ENCODE measurements around the gene CIITA. TPM values are rescaled to one million over a fixed set of nuclear protein-coding genes. Genes with fewer than 3 reads are reported as not detected.
A peak's percentile ranks its signal among the peaks of the same experiment; 100 is the strongest.

CIITA gene
- total and polyA plus RNA-seq, 2 experiments from 2014 or later, result 0.06 to 1.1 TPM

GRCh38 chr16:10933865-10934264 is 56.9 kb downstream of the CIITA start:
- Histone ChIP-seq H3K27me3 (no peaks in the 10 kb centered on the region), H3K4me1 (ENCODE audit: low read depth) (no peaks in the 10 kb centered on the region), H3K4me3 (no peak overlapping the region), H3K36me3 (peaks cover 4% of the 10 kb centered on the region), H3K9me3 (ENCODE audit: low read depth) (no peaks in the 10 kb centered on the region), H3K27ac (peak overlapping the region; percentile 51)
- TF ChIP-seq, protein P1, sequence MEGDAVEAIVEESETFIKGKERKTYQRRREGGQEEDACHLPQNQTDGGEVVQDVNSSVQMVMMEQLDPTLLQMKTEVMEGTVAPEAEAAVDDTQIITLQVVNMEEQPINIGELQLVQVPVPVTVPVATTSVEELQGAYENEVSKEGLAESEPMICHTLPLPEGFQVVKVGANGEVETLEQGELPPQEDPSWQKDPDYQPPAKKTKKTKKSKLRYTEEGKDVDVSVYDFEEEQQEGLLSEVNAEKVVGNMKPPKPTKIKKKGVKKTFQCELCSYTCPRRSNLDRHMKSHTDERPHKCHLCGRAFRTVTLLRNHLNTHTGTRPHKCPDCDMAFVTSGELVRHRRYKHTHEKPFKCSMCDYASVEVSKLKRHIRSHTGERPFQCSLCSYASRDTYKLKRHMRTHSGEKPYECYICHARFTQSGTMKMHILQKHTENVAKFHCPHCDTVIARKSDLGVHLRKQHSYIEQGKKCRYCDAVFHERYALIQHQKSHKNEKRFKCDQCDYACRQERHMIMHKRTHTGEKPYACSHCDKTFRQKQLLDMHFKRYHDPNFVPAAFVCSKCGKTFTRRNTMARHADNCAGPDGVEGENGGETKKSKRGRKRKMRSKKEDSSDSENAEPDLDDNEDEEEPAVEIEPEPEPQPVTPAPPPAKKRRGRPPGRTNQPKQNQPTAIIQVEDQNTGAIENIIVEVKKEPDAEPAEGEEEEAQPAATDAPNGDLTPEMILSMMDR (IDR thresholded peaks at IDR 0.05; ENCODE audit: low read depth, low read length), result no peak
- DNase-seq (ENCODE audit: low read depth in 1 of 2, low spot score in 1 of 2), result no peak

GRCh38 chr16:10934325-10935107 is 57.5 kb downstream of the CIITA start:
- TF ChIP-seq, protein P1 (IDR thresholded peaks at IDR 0.05; ENCODE audit: low read depth, low read length), result no peak
- DNase-seq (ENCODE audit: low read depth in 1 of 2, low spot score in 1 of 2), result no peak
- no peaks in the 10 kb centered on the region for H3K9me3 ChIP-seq (ENCODE audit: low read depth)
- no peaks in the 10 kb centered on the region for H3K4me1 ChIP-seq (ENCODE audit: low read depth)
- H3K4me3 ChIP-seq, result no peak overlapping the region
- no peak overlapping the region for H3K27ac ChIP-seq
- H3K27me3 ChIP-seq, result no peaks in the 10 kb centered on the region
- H3K36me3 ChIP-seq, result peaks cover 3% of the 10 kb centered on the region

- Histone ChIP-seq H3K4me3 (no peak overlapping the region), H3K27ac (no peak overlapping the region), H3K27me3 (no peaks in the 10 kb centered on the region), H3K4me1 (ENCODE audit: low read depth) (peaks cover 4% of the 10 kb centered on the region), H3K9me3 (ENCODE audit: low read depth) (no peaks in the 10 kb centered on the region), H3K36me3 (peaks cover 3% of the 10 kb centered on the region)
- no peak for DNase-seq (ENCODE audit: low read depth in 1 of 2, low spot score in 1 of 2)
- TF ChIP-seq, protein P1 (IDR thresholded peaks at IDR 0.05; ENCODE audit: low read depth, low read length), result no peak
Observed at GRCh38 chr16:10935226-10935915, 58.4 kb downstream of the CIITA start.

GRCh38 chr16:10936272-10936984 is 59.4 kb downstream of the CIITA start:
- Histone ChIP-seq H3K4me1 (ENCODE audit: low read depth) (peaks cover 10% of the 10 kb centered on the region), H3K36me3 (peaks cover 3% of the 10 kb centered on the region), H3K9me3 (ENCODE audit: low read depth) (no peaks in the 10 kb centered on the region), H3K27me3 (no peaks in the 10 kb centered on the region), H3K27ac (no peak overlapping the region), H3K4me3 (no peak overlapping the region)
- no peak for DNase-seq (ENCODE audit: low read depth in 1 of 2, low spot score in 1 of 2)
- TF ChIP-seq, protein P1 (IDR thresholded peaks at IDR 0.05; ENCODE audit: low read depth, low read length), result no peak

DNA sequence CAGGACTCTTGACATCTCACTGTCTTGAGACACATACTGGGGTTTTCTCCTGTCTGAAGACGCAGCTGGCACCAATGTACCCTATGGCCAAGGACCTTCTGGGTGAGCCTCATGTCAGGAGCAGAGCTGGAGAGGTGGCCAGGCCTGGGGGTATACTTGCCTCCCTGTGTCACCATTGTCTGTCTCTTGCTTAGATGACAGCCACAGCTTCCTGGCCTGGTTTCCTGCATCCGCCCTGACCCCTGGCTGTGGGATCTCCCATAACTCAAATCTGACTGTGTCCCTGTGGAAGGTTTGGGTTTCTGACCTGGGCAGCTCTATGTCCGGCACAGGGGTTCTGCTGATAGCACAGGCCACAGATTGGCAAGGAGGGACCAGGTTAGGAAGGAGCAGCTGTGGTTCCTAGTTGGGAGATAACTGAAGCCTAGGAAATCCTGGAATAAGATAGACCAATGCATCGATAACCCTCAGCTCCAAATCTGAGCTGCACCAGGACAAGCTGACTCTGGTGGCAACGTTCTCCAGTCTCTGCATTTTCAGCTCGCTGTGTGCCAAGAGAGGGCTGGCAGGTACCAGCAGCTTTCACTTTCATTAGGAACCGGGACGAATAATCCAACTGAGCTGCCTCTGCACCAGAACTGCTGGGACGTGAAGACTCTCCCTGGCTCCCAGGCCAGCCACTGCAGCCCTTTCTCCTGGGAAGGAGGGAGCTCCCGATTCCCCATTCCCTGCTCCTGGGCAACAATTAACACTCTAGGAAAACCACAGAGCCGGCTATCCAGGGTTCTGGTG is 60.3 kb downstream of the CIITA start:
- TF ChIP-seq, protein P1 (IDR thresholded peaks at IDR 0.05; ENCODE audit: low read depth, low read length), result no peak
- no peak overlapping the region for H3K4me3 ChIP-seq
- H3K27me3 ChIP-seq, result no peaks in the 10 kb centered on the region
- no peaks in the 10 kb centered on the region for H3K9me3 ChIP-seq (ENCODE audit: low read depth)
- H3K27ac ChIP-seq, result no peak overlapping the region
- DNase-seq (ENCODE audit: low read depth in 1 of 2, low spot score in 1 of 2), result no peak
- H3K36me3 ChIP-seq, result no peaks in the 10 kb centered on the region
- H3K4me1 ChIP-seq (ENCODE audit: low read depth), result peaks cover 10% of the 10 kb centered on the region
